ENCODE data around the gene GNAZ. TPM values are rescaled to one million over a fixed set of nuclear protein-coding genes. Genes with fewer than 3 reads are reported as not detected.
"Not testable (repeated sequence)": the region's sequence is repeated elsewhere in the genome, so short reads cannot be mapped to it uniquely, and the experiment has no call there.

GNAZ gene
- total RNA-seq = 1 to 10 TPM; 1.2 to 2.1 TPM

DNA sequence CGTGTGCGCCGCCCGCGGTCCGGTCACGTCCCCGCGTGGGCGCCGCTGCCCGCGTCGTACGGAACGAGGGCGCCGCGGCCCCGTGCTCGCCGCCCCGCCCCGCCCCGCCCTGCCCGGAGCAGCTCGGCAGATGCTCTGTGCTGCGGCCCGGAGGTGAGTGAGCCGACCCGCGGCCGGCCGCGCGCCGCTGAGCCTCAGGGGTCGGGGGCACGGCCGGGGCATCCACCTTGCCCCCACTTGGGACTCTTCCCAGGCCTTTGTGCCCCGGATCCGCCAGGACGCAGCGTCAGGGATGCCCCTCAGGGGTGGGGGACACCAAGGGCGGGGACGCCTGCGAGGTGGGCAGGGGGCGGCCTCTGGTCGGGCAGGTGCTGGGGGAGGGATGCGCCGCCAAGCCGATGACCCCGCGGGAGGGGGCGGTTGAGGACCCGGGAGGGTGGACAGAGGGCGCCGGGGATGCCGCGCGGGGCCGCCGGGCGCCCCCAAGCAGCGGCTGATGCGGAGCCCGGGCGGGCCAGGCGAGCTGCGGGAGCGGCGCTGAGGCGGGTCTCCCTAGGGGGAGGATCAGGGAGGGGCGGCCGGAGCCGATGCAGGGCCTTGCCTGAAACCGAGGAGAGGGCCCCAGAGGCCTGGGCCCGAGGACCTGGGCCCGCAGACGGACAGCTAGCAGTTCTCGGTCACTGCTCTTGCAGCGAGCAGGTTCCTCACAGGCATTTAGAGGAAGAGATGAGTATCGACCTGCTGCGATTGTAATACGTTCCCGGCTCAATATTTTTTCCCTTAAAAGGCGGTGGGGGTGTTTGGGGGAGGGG, at the start of gene GNAZ:
Gene GNAZ, plus strand, starts transcription at position 102 of the 812 bp plus-strand sequence. CDS start 25,177 bp downstream, outside the sequence.
- POLR2A ChIA-PET = no interaction called here
- CTCF ChIA-PET = interaction anchor here (1.1 to 2.0 kb wide), 3 partner anchors 57 to 211 kb away, joined by 3 to 8 read pairs (median 6); no protein-coding TSS in a partner anchor

DNA sequence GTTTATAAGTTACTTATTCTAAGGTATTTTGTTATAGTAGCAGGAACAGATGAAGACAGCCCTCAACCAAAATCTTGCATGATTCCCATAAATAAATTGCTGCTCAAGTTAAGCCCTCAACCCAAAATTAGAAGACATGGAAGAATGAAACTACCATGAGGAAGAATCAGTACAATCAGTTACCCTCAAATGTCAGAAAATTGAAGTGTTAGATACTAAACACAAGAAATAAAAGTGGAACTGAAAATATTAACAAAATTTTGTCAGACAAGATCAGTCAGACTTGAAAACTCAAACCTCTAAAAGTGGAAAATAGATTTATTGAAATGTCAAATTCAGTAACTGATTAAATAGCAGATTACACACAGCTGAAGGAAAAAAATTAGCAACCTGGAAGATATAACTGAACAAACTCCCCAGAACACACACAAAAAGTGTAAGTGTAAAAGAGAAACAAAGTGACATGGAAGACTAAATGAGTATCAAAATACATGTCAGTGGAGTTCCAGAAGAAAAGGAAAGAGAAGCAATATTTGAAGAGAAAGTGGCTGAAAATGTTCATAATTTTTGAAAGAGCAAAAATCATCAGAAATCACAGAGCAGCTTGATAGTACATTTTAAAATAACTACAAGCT, 49.5 kb upstream of the GNAZ start:
- CTCF ChIA-PET = no interaction called here
- POLR2A ChIA-PET = no interaction called here

DNA sequence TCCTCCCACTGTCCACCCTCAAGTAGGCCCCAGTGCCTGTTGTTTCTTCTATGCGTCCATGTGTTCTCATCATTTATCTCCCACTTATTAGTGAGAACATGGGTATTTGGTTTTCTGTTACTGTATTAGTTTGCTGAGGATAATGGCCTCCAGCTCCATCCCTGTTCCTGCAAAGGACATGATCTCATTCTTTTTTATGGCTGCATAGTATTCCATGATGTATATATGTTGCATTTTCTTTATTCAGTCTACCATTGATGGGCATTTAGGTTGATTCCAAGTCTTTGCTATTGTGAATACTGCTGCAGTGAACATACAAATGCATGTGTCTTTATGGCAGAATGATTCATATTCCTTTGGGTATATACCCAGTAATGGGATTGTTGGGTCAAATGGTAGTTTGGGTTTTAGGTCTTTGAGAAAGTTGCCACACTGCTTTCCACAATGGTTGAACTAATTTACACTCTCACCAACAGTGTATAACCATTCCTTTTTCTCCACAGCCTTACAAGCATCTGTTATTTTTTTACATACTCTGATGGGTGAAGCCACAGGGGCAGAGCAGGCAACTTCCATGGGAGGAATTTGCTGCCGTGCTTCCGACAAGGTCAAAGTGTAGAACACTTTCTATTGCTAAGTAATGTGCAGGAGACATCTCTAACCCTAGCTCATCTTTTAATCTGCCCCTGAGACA, 48.5 kb upstream of the GNAZ start:
- CTCF ChIA-PET, POLR2A ChIA-PET: not testable (repeated sequence)

DNA sequence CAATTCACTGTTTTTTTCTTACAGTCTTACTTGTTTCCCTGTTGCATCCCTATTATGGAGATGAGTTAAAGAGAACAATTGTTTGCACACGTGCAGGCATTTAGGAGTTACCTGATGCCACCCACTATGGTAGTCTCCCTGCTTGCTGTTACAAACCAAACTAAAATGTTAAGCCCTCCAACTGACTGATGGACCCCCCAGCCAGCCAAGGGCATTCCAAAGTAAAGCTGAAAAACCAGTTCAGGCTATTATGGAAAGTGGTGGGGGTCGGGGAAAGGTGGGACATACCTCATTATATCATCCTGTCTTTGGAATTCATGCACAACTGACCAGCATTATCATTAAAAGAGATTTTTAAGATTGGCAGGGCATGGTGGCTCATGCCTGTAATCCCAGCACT, 47.0 kb upstream of the GNAZ start:
- ChIA-PET CTCF (no interaction called here), POLR2A (interaction anchor here (0.7 kb wide), 1 partner anchor 39 kb away, joined by 7 read pairs; no protein-coding TSS in a partner anchor)

DNA sequence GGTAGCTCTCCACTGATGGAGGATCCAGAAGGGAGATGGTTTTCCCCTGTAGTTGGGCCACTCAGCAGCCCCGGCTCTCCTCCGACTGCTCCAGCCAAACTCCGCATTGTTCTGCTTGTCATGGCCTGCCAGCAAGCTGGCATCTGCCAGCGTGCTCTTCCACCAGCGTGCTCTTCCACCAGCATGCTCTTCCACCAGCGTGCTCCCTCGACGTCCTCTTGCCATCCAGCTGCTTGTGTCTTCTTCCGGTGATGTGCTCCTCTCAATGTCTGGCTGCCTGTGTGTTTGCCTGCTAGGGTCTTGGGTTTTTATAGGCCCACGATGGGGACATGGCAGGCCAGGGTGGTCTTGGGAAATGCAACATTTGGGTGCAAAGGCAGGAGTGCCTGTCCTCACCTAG, 43.5 kb upstream of the GNAZ start:
- ChIA-PET CTCF (interaction anchor here (1.7 kb wide), 1 partner anchor 11 kb away, joined by 5 read pairs; no protein-coding TSS in a partner anchor), POLR2A (no interaction called here)

DNA sequence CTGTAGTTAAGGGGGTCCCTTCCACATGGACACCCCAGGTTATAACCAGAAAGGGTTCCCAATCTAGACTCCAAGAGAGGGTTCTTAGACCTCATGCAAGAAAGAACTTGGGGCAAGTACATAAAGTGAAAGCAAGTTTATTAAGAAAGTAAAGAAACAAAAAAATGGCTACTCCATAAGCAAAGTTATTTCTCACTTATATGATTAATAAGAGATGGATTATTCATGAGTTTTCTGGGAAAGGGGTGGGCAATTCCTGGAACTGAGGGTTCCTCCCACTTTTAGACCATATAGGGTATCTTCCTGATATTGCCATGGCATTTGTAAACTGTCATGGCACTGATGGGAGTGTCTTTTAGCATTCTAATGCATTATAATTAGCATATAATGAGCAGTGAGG, 42.5 kb upstream of the GNAZ start:
- CTCF ChIA-PET, POLR2A ChIA-PET: not testable (repeated sequence)

DNA sequence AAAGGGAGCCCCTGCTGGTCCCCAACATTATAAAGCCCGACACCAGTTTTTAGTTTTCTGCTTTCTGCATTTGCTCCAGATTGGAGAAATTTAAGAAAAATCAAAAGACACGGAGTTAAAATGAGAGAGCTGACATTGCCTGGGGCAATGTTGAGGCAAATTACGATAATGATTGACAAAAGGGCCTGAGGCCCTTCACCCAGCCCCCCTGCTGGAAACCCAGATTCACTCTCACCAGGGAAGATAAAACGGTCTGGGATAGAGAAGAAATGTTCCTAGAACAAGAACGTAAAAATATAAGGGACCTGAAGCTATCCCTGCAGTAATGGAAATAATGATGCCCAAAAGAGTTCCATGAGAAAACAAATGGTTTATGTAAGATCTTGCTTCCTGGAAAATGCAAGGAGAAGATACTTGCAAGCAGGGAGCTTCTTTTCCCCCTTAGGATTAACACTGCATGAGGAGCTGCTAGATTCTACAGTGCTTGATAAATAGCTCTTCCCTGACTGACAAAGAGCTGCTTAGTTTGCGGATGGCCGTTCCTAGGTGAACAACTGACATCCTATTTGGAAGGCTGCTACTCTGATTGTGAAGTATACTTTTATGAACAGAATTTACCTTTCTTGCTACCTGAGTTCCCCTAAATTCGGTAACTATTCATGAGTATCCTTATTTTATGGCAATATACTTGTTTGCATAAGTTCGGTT, 40.6 kb upstream of the GNAZ start:
- ChIA-PET POLR2A (no interaction called here), CTCF (no interaction called here)

DNA sequence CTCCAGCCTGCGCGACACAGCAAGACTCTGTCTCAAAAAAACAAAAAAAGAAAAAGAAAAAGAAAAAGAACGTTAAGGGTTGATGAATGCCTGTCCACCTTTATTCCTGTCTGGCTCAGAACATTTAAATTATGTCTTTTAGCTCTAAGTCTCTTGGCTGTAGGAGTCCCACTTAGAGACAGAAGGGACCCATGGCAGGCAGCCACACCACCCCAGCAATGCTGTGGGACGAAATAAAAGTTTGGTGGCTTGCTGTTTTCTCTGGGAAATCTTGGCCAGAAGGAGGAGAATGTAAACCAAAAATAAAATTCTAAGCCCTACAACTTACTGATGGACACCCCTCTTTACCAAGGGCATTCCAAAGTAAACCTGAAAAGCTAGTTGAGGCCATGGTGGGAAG, 38.9 kb upstream of the GNAZ start:
- POLR2A ChIA-PET = no interaction called here
- CTCF ChIA-PET = no interaction called here

DNA sequence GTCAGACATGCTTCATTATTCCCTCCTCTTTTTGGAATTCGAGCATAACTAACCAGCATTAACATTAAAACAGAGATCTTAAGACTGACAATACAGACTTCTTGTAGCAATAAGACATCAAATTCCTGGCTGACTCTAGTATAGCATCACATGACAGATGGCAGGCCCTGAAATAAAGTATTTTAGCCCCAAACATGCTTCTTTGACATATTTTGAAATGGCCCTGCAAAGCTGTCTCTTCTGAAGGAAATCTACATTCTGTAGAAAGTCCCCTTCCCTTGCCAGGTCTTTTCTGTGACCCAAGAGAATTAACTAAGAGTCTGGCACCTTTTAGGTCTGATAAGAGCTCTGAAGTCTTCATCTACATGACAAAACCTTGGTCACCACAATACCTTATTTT, 38.5 kb upstream of the GNAZ start:
- CTCF ChIA-PET = no interaction called here
- POLR2A ChIA-PET = no interaction called here

DNA sequence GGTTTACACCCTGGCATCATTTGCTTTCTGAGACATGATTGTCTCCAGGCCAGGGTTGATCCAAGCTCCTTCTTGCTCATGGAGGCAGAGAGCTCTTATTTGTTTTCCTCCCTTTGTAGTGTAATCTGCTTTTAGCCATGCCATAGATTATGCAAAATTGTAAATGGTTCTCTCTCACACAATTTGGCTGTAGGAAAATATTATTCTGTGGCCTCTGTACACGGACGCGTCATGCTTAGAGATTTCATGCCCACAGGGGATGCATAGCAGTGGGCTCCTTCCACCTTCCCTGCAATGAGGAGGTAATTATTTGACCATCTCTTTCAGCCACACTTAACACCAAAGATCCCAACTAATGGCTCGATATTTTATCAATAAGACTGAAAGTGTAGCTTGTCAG, 37.7 kb upstream of the GNAZ start:
- CTCF ChIA-PET = no interaction called here
- POLR2A ChIA-PET = no interaction called here

DNA sequence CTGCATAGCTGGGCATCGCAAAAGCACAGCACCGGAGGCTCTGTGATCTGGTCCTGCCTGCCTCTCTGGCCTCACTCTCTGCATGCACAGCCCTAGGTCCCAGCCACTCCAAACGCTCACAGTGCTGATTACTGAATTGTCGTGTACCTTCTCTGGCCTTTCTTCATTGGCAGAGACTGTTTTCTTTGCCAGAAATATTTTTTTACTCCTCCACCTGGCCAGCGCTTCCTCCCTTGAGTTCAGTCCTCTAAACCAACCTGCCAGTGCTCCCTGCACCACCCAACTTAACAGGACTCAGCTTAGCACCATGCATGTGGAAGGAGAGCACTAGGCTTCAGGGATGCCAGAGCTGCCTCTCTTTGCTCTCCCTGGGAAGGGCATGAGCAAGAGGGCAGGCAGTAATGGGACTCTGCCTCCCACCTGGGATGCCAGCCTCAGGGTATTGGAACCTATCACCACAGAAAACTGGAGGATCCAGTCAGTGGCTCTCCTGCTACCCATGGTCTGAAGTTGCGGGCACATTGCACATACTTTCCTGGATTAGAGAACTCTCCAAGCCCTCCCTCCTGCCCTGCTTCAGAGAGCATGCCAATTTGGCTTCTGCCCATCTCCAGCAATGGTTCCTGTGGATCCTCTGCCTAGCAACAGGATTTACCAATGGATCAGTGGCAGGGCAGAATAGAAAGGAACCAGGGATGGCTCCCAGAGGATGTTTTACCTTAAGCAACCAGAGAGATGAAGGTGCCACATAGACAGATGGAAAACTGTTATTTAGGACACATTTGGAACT, 37.0 kb upstream of the GNAZ start:
- ChIA-PET POLR2A (no interaction called here), CTCF (no interaction called here)

DNA sequence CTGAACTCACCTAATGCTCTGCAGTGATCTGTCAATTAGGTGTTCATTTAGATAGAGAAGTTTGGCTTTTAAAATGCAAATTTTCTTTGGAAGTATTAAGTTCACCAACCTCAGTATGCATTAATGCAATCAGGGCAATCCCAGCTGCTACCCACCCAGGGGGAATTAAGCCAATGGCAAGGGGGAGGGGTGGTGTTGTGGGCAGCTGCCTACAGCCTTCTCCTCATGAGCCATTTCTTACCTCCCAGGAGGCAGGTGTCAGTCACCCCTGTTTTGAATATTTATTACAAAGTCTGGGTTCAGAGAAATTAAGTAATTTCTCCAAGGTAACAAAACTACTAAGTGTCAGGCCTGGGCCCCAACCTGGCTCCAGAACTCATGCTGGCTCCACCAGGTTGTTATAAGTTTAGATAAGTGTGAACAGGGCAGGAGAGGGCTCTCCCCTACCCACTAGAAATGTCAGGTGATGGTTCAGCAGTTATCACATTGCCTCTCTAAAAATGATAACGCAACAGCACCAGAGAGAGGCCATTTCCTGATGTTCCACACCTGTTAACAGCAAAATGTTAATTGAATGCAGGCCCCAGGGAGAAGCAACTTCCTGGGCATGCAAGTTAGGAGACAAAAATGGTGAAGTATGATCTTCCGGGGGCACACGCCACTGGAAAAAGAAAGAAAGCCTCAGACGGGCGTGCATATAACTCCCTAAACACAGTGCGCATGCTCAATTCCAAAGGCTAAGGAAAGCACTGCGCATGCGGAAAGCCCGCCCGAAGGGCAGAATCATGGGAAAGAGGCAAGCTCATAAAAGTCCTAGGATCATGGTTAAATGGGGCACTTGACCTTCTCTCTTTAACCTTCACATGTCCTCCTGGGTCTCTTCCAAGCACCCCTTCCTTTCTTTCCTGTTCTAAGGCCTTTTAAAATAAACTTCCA, 35.4 kb upstream of the GNAZ start:
- ChIA-PET POLR2A (no interaction called here), CTCF (no interaction called here)

DNA sequence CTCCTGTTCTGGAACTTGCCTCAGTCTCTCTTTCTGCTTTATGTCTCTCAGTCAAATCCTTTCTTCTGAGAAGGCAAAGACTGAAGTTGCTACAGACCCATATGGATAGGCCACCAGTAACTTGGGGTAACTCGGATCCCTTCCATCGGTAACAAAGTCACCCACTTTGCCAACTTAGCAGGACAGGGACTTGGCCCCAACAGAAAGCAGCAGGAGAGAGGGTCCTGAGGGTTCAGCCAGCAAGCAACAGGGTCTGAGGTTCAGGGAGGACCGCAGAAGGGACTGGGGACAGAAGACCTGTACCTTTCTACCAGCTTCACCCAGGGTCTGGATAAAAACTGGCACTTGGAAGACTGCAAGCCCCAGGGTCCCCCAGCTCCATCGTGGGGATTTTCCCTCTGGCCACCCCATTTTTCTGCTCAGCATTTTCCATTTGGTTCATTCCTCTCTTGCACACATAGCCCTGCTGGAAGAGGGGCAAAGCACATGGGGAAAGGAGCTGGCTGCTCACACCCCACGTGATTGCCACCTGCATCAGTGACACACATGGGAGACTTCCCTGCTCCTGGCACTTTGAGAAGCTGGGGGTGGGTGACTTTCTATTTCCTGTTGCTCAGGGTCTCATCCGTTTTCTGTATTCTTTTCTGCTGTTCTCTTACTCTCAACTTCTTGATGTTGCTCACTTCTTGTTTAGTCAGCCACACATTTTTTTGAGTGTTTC, 34.6 kb upstream of the GNAZ start:
- POLR2A ChIA-PET = interaction anchor here (0.7 kb wide), 1 partner anchor 84 kb away, joined by 7 read pairs; no protein-coding TSS in a partner anchor

DNA sequence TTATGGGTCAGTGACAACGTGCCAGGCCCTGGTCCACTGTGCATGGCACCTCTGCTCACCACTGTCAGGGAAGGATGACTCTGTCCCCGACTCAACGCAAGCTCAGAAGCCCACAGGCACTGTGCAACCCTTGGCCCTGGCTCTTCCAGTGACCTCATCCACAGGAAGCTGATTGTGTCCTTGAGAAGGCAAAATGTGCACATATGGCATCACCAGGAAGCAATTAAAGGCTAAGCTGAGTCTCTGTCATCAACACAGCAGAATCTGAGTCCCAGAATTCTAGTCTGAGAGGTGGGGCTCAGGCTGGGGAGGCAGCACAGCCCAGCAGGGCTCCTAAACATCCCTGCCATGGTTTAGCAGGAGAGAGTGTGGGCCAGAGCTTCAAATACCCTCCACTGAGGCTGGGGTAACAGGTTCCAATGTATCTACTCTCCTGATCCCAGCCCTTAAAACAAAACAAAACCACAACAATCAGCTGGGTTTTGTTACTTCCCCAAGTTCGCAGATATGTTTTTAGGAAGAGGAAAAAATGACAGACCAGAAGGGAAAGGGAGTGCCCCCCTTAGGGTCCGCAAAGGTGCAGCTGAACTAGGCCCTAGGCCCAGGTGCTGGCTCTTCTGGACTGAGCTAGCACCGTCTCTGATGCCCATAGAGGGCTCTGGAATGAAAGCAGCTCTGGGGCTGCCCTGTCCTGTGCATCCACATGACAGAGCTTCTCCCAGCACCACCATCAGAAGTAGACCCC, 33.5 kb upstream of the GNAZ start:
- CTCF ChIA-PET = interaction anchor here (0.7 kb wide), 1 partner anchor 679 kb away, joined by 3 read pairs; no protein-coding TSS in a partner anchor
- POLR2A ChIA-PET = interaction anchor here (0.7 kb wide), 1 partner anchor 83 kb away, joined by 7 read pairs; no protein-coding TSS in a partner anchor

More for the DNA sequence above, 34.6 kb upstream of the GNAZ start:
- CTCF ChIA-PET = interaction anchor here (0.7 kb wide), 1 partner anchor 680 kb away, joined by 3 read pairs; no protein-coding TSS in a partner anchor

DNA sequence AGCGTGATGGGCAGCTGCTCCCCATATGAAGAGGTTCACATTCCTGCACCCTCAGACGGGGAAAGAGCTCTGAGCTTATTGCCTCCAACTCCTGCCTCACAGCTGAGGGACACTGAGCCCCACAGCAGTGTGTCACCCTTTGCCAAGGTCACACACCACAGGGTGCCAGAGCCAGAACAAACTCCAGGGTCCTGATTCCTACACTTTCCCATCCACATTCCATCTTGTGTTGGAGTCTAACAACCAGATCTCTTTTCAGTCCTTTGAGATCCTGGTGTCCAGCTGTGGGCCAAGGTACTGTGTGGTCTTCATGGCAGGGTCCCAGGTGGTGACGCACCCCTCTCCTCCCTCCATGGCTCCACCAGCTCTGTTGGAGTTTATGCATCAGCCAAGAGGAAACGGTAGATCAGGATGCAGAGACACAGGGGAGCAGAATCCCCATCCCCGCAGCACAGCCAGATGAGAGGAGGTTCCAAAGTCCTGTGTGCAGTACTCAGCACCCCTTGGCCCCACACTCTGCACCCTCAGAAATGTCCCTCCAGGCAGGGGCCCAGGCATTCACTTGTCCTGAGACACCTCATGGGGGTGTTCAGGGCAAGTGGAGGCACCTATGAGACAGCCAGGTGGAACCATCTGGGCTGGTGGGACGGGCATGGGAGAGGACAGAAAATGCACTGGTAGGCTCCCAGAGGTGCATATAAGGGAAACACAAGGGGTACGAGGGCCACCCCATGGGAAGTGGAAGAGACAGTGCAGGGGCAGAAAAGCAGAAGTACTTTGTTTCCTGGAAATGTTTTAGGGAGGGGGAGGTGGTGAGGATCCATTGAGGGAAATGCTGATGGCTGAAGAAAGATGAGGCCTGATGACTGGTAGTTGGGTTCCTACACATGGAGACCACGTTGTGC, 32.6 kb upstream of the GNAZ start:
- CTCF ChIA-PET = no interaction called here
- POLR2A ChIA-PET = no interaction called here

DNA sequence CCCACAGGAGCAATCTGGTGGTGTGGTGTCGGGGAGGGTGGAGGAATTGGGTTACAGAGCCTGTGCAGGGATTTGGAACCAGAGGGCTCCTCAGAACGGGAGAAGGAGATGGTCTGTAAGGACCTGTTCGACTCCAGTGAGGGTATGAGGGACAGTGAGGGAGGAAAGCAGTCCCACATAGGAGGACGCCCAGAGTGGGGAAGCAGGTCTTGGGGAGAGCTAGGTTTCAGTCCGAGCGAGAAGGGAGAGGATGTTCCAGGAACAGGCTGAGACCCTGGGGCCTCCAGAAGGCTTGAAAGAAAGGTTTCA, 32.0 kb upstream of the GNAZ start:
- ChIA-PET POLR2A (no interaction called here), CTCF (no interaction called here)
